Fibroblast of pulmonary artery (primary cell): ENCODE measurements around the gene DIAPH3.

ENCODE experiments used
- DNase-seq: peaks from one replicate; pipeline ENCODE4 v3.0.0-alpha.2; 2010; ENCODE audit warnings: low read depth
- H3K4me3 ChIP-seq: replicated peaks from 2 replicates; pipeline ENCODE4 v1.5.1; 2011; ENCODE audit warnings: low read depth, mild to moderate bottlenecking, control low read depth, low read length, moderate library complexity
- CTCF ChIP-seq: IDR thresholded peaks from 2 replicates; pipeline ENCODE4 v1.5.1; 2011; ENCODE audit warnings: mild to moderate bottlenecking, control low read depth, low read length, inconsistent platforms; ENCODE audit errors: missing control alignments

DIAPH3 gene

GRCh38 chr13:59651479-59651878 is 512.2 kb downstream of the DIAPH3 start:
- H3K4me3 ChIP-seq = no peak overlapping the region
- no peak for DNase-seq

GRCh38 chr13:59643906-59644626 is 519.7 kb downstream of the DIAPH3 start:
- no peak for DNase-seq
- TF ChIP-seq CTCF = no peak
- no peak overlapping the region for H3K4me3 ChIP-seq

More at GRCh38 chr13:59651479-59651878, 512.2 kb downstream of the DIAPH3 start:
- TF ChIP-seq CTCF = no peak

- DNase-seq = no peak
- no peak overlapping the region for H3K4me3 ChIP-seq
- no peak for TF ChIP-seq CTCF
These were observed 520.3 kb downstream of the DIAPH3 start for GRCh38 chr13:59643364-59643841.

GRCh38 chr13:59641817-59642216 is 521.9 kb downstream of the DIAPH3 start:
- no peak overlapping the region for H3K4me3 ChIP-seq
- TF ChIP-seq CTCF = no peak
- DNase-seq = peak; percentile 18

- DNase-seq = no peak
- no peak for TF ChIP-seq CTCF
- H3K4me3 ChIP-seq = no peak overlapping the region
These were observed 522.5 kb downstream of the DIAPH3 start for GRCh38 chr13:59641261-59641660.

GRCh38 chr13:59638404-59638803 is 525.3 kb downstream of the DIAPH3 start:
- DNase-seq = no peak
- H3K4me3 ChIP-seq = no peak overlapping the region
- no peak for TF ChIP-seq CTCF

GRCh38 chr13:59635589-59635988 is 528.1 kb downstream of the DIAPH3 start:
- no peak for TF ChIP-seq CTCF
- H3K4me3 ChIP-seq = no peak overlapping the region
- DNase-seq = no peak
